H1 (cell line): ENCODE data around the gene DLG1. TPM values are rescaled to one million over a fixed set of nuclear protein-coding genes. Genes with fewer than 3 reads are reported as not detected.

Experiments
- CTCF ChIA-PET: fragments of 300-600 bp; sonication (Branson Sonifier 250); formaldehyde crosslinking; loops from one replicate; lab custom pipeline; 2021; ENCODE audit not compliant: partially characterized antibody; lab: Charles Lee
- POLR2A ChIA-PET: fragments of 300-600 bp; sonication (Branson Sonifier 250); formaldehyde crosslinking; loops from one replicate; lab custom pipeline; 2021; ENCODE audit warnings: inconsistent platforms; ENCODE audit not compliant: partially characterized antibody; lab: Charles Lee
- DNase-seq, 2 experiments: peaks; one replicate each; pipeline versions ENCODE4 v3.0.0 to v3.0.0-alpha.2; 2010 to 2022; ENCODE audit warnings: low spot score in 2 of 2, low read depth in 1 of 2, mixed read lengths in 1 of 2
- FAIRE-seq: peaks from 2 replicates; lab custom pipeline; 2011; peaks lifted over from hg19 to GRCh38; lab: Jason Lieb, UNC
- H2AFZ ChIP-seq: 2 replicates; pipeline ENCODE4 v1.8.1; 2012; ENCODE audit warnings: low read length, inconsistent platforms
- H2AK5ac ChIP-seq: 2 replicates; pipeline ENCODE4 v1.6.1; 2013; ENCODE audit warnings: low read depth, low read length
- H2BK120ac ChIP-seq: replicated peaks from 2 replicates; pipeline ENCODE3; 2013; ENCODE audit warnings: low read depth, low read length, inconsistent platforms
- H2BK12ac ChIP-seq: 2 replicates; pipeline ENCODE4 v1.6.1; 2013; ENCODE audit warnings: low read depth, low read length
- H2BK15ac ChIP-seq: 2 replicates; pipeline ENCODE4 v1.6.1; 2013; ENCODE audit warnings: low read length
- H2BK20ac ChIP-seq: 2 replicates; pipeline ENCODE4 v1.6.1; 2013; ENCODE audit warnings: low read length
- H2BK5ac ChIP-seq: 2 replicates; pipeline ENCODE4 v1.6.1; 2013; ENCODE audit warnings: low read depth, low read length
- H3K14ac ChIP-seq: 2 replicates; pipeline ENCODE4 v1.6.1; 2013; ENCODE audit warnings: inconsistent platforms; ENCODE audit not compliant: insufficient read length
- H3K18ac ChIP-seq: 2 replicates; pipeline ENCODE4 v1.6.1; 2013; ENCODE audit warnings: low read length; ENCODE audit errors: extremely low read depth
- H3K23ac ChIP-seq: 2 replicates; pipeline ENCODE4 v1.6.1; 2013; ENCODE audit warnings: inconsistent platforms; ENCODE audit not compliant: insufficient read length
- H3K23me2 ChIP-seq: 2 replicates; pipeline ENCODE4 v1.6.1; 2013; ENCODE audit warnings: low read depth, low read length
- H3K27ac ChIP-seq: 2 replicates; pipeline ENCODE4 v1.6.1; 2011; ENCODE audit warnings: low read depth, low read length, inconsistent platforms
- H3K27me3 ChIP-seq, 4 experiments: replicated peaks in 1 of 4; 1 replicate in 1 of 4; 2 replicates in 3 of 4; pipeline versions ENCODE4 v1.6.1 to v1.8.1; 2011 to 2013; ENCODE audit warnings: low read length in 3 of 4, mild to moderate bottlenecking in 3 of 4, inconsistent platforms in 2 of 4, mixed read lengths in 2 of 4, moderate library complexity in 1 of 4; ENCODE audit not compliant: control insufficient read depth in 3 of 4, insufficient read depth in 3 of 4; ENCODE audit errors: extremely low read depth in 1 of 4
- H3K36me3 ChIP-seq, 4 experiments: 2 replicates each; pipeline versions ENCODE4 v1.6.1 to v1.8.1; 2011 to 2013; ENCODE audit warnings: mild to moderate bottlenecking in 4 of 4, low read length in 3 of 4, moderate library complexity in 2 of 4, control low read depth in 1 of 4, inconsistent platforms in 1 of 4; ENCODE audit not compliant: insufficient read depth in 4 of 4, control insufficient read depth in 2 of 4
- H3K4ac ChIP-seq: replicated peaks from 2 replicates; pipeline ENCODE3; 2013; ENCODE audit warnings: low read length, low read depth, mixed read lengths, inconsistent platforms; ENCODE audit not compliant: insufficient read length
- H3K4me1 ChIP-seq, 4 experiments: replicated peaks in 1 of 4; 1 replicate in 1 of 4; 2 replicates in 3 of 4; pipeline versions ENCODE4 v1.6.1 to v1.8.1; 2011 to 2013; ENCODE audit warnings: low read length in 3 of 4, inconsistent platforms in 2 of 4, mixed read lengths in 1 of 4; ENCODE audit not compliant: insufficient read depth in 4 of 4, control insufficient read depth in 3 of 4
- H3K4me2 ChIP-seq, 2 experiments: 2 replicates each; pipeline versions ENCODE4 v1.6.1 to v1.8.1; 2011 to 2013; ENCODE audit warnings: low read depth in 2 of 2, low read length in 2 of 2, control low read depth in 1 of 2, inconsistent platforms in 1 of 2, mild to moderate bottlenecking in 1 of 2; ENCODE audit not compliant: insufficient read depth in 1 of 2
- H3K4me3 ChIP-seq, 4 experiments: fragments of 200-600, 300-600 bp in 1 of 4; sonication (generic), shearing (Covaris generic), sonication (Bioruptor Twin) in 1 of 4; 2 replicates each; pipeline versions ENCODE4 v1.5.1 to v1.8.1; 2011 to 2016; ENCODE audit warnings: low read length in 4 of 4, low read depth in 3 of 4, control low read depth in 2 of 4, inconsistent platforms in 2 of 4, mild to moderate bottlenecking in 2 of 4, mixed read lengths in 1 of 4, moderate library complexity in 1 of 4; ENCODE audit not compliant: insufficient read depth in 2 of 4; ENCODE audit errors: extremely low read depth in 1 of 4
- H3K56ac ChIP-seq: replicated peaks from 2 replicates; pipeline ENCODE3; 2013; ENCODE audit warnings: low read depth, mild to moderate bottlenecking, mixed read lengths, low read length, inconsistent platforms; ENCODE audit not compliant: insufficient read length
- H3K79me1 ChIP-seq: 2 replicates; pipeline ENCODE4 v1.6.1; 2013; ENCODE audit warnings: low read depth, low read length, control low read depth
- H3K79me2 ChIP-seq, 2 experiments: 2 replicates each; pipeline versions ENCODE4 v1.6.1 to v1.8.1; 2012 to 2013; ENCODE audit warnings: low read length in 2 of 2, mild to moderate bottlenecking in 2 of 2, inconsistent platforms in 1 of 2; ENCODE audit not compliant: insufficient read depth in 2 of 2, control insufficient read depth in 1 of 2
- H3K9ac ChIP-seq, 4 experiments: replicated peaks in 1 of 4; 1 replicate in 1 of 4; 2 replicates in 3 of 4; pipeline versions ENCODE4 v1.6.1 to v1.8.1; 2011 to 2013; ENCODE audit warnings: low read depth in 3 of 4, low read length in 3 of 4, control low read depth in 2 of 4, mild to moderate bottlenecking in 2 of 4, moderate library complexity in 2 of 4, inconsistent platforms in 1 of 4; ENCODE audit errors: extremely low read depth in 1 of 4
- H3K9me3 ChIP-seq, 2 experiments: 2 replicates each; pipeline versions ENCODE4 v1.6.1 to v1.8.1; 2012 to 2013; ENCODE audit warnings: mild to moderate bottlenecking in 2 of 2, moderate library complexity in 2 of 2, control low read depth in 1 of 2, inconsistent platforms in 1 of 2, low read depth in 1 of 2, low read length in 1 of 2, mixed read lengths in 1 of 2; ENCODE audit not compliant: insufficient read depth in 2 of 2
- H4K20me1 ChIP-seq, 2 experiments: replicated peaks in 1 of 2; 2 replicates each; pipeline versions ENCODE3 to v1.8.1; 2011 to 2013; ENCODE audit warnings: inconsistent platforms in 2 of 2, low read length in 2 of 2, mild to moderate bottlenecking in 1 of 2; ENCODE audit not compliant: insufficient read depth in 2 of 2, control insufficient read depth in 1 of 2
- H4K5ac ChIP-seq: 2 replicates; pipeline ENCODE4 v1.6.1; 2013; ENCODE audit warnings: low read length, low read depth, mixed read lengths, inconsistent platforms; ENCODE audit not compliant: insufficient read length
- H4K8ac ChIP-seq: 2 replicates; pipeline ENCODE4 v1.8.0; 2013; ENCODE audit warnings: mild to moderate bottlenecking, moderate library complexity, low read length, inconsistent platforms; ENCODE audit not compliant: insufficient read depth; ENCODE audit errors: extremely low read depth
- H4K91ac ChIP-seq: replicated peaks from 2 replicates; pipeline ENCODE3; 2013; ENCODE audit warnings: low read length, mixed read lengths, inconsistent platforms; ENCODE audit not compliant: insufficient read length
- CBX5 ChIP-seq: fragments of 300-800, 300-1000 bp; sonication (generic); IDR thresholded peaks from 2 replicates; pipeline ENCODE4 v1.7.1; 2016; ENCODE audit warnings: antibody characterized with exemption, low read length, low read depth
- CREB1 ChIP-seq: IDR thresholded peaks from 2 replicates; pipeline ENCODE4 v1.6.1; 2012; ENCODE audit warnings: inconsistent platforms
- EP300 ChIP-seq, 2 experiments: IDR thresholded peaks; 1 replicate in 1 of 2; 2 replicates in 1 of 2; pipeline ENCODE4 v1.6.1; 2011 to 2012; ENCODE audit warnings: low read depth in 2 of 2, low read length in 2 of 2, mild to moderate bottlenecking in 2 of 2, borderline replicate concordance in 1 of 2, inconsistent platforms in 1 of 2, moderate library complexity in 1 of 2
- KDM4A ChIP-seq: IDR thresholded peaks from one replicate; pipeline ENCODE4 v1.7.1; 2012; ENCODE audit warnings: low read depth, mild to moderate bottlenecking, moderate library complexity, low read length, inconsistent platforms; ENCODE audit not compliant: severe bottlenecking
- PHF8 ChIP-seq: fragments of 200-600 bp; sonication (generic); conservative IDR thresholded peaks from 2 replicates; pipeline ENCODE4 v1.7.1; 2012; ENCODE audit warnings: low read depth, mild to moderate bottlenecking, inconsistent platforms, low read length, moderate library complexity
- RBBP5 ChIP-seq: IDR thresholded peaks from 2 replicates; pipeline ENCODE4 v1.7.1; 2012; ENCODE audit warnings: low read depth, mild to moderate bottlenecking, inconsistent platforms, low read length, moderate library complexity, borderline replicate concordance
- TAF1 ChIP-seq: IDR thresholded peaks from 2 replicates; pipeline ENCODE4 v1.6.1; 2011; ENCODE audit warnings: mild to moderate bottlenecking, low read depth, low read length
- TAF7 ChIP-seq: optimal IDR thresholded peaks from 2 replicates; pipeline ENCODE3; 2011; ENCODE audit warnings: low read depth, mild to moderate bottlenecking, inconsistent platforms, low read length, moderate library complexity, borderline replicate concordance
- WGBS, 2 experiments: shearing (Covaris generic) in 1 of 2; methylation state at CpG; one replicate each; pipeline versions ENCODE4 v1.1.6 to v1.1.7; 2013 to 2015; ENCODE audit warnings: low lambda C conversion rate in 2 of 2, mixed read lengths in 2 of 2, inconsistent platforms in 1 of 2, low coverage in 1 of 2, missing lambda C conversion rate in 1 of 2; ENCODE audit not compliant: insufficient replicate concordance in 2 of 2, insufficient coverage in 1 of 2, insufficient read length in 1 of 2; ENCODE audit errors: extremely low coverage in 1 of 2, missing lambda C conversion rate in 1 of 2; 5-methylcytosine and 5-hydroxymethylcytosine counted together
- polyA plus RNA-seq, 7 experiments: library from polyadenylated mRNA; depleted of rRNA in 3 of 7; stranded (reverse) in 5 of 7; unstranded in 2 of 7; fragments of >200 nt in 5 of 7; fragments of 200-250 nt in 2 of 7; gene quantifications; 1 replicate in 5 of 7; 2 replicates in 1 of 7; 4 replicates in 1 of 7; pipeline versions ENCODE4 v1.2.1 to v1.2.3, GENCODE V29; 2011 to 2013; ENCODE audit warnings: missing spikeins in 2 of 7, mixed read lengths in 2 of 7
- total RNA-seq: library from RNA; stranded (reverse); fragmentation: NEBNext Ultra II Directional; extraction: Animal tissue kit (Norgen Biotek cat#: 25700); gene quantifications from 2 replicates; pipeline ENCODE4 v1.2.1, GENCODE V29; 2021
- TF ChIP-seq, protein P1 (sequence below): IDR thresholded peaks from 2 replicates; pipeline ENCODE4 v1.6.1; 2011; ENCODE audit warnings: low read depth, mild to moderate bottlenecking, low read length; ENCODE audit not compliant: insufficient read depth

DLG1 gene
- total and polyA plus RNA-seq, 2 of the 8 experiments (the other 6 are each of a cell fraction or from before 2014, with no cell fraction given) = 13.4 to 78.8 TPM

DNA sequence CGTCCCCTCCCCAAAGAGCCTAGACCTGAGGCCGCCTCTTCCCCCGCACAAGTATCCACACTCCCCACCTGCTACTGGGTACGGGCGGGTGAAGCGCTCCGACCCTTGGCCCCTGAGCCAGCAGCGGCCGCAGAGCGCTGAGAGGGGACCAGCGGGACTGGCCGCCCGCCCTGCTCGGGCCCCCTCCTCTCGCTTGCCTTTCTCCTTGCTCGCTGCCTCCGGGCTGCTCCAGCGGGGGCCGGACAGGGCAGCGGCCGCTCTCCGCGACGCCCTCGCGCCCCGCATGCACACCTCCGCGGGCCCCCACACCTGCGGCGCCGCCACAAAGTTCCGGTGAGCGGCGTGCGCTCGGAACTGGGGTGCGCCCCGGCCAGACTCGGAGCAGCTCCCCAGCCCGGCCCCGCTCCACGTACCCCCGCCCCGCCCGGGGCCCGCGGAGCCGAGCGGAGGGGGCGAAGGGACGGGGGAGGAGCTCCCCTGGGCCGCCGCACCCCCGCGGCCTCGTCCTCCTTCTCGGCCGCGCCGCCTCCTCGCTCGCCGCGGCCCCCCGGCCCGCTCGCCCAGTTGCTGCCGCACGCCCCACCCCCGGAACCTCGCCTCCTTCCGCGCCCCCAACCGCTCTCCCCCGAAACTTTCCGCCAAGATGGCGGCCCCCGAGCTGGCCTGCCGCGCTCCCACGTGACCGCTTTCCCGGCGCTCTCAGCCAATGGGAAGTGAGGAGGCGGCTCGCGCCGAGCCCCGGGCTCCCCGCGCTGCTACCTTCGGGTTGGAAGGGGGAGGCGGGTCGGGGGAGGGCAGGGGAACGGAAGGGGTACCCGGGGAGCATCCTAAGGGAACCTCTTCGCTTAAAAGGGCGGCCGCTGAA lies 704 bp downstream of the DLG1 start:
- ChIA-PET POLR2A (interaction anchor here (0.6 to 1.5 kb wide), 8 partner anchors 9 to 212 kb away, joined by 3 to 4 read pairs (median 3); no protein-coding TSS in a partner anchor), CTCF (no interaction called here)
- TF ChIP-seq RBBP5 (peak; percentile 70; the same call in 1 of the 2 replicates), CBX5 (no peak), TAF7 (peak; percentile 43), EP300 (IDR thresholded peaks at IDR 0.05; ENCODE audit: borderline replicate concordance in 1 of 2, low read depth in 2 of 2, low read length in 2 of 2) (no peak), KDM4A (peak; percentile 18), TAF1 (no peak), CREB1 (0 out of 2 replicates have a peak, but pooled peaks have one; percentile 16), PHF8 (peak; percentile 47; the same call in 1 of the 2 replicates)
- TF ChIP-seq, protein P1, sequence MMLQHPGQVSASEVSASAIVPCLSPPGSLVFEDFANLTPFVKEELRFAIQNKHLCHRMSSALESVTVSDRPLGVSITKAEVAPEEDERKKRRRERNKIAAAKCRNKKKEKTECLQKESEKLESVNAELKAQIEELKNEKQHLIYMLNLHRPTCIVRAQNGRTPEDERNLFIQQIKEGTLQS = peak; percentile 55; the same call in 1 of the 2 replicates

More for the DNA sequence above, 704 bp downstream of the DLG1 start:
- no peak overlapping the region for H2BK120ac ChIP-seq
- no peaks in the 10 kb centered on the region for H3K79me1 ChIP-seq
- no peak overlapping the region for H2AK5ac ChIP-seq
- peak overlapping the region; percentile 80 for H3K56ac ChIP-seq
- peaks cover 0 to 22% (median 8%) of the 10 kb centered on the region in 4 experiments; a peak in 5 of 8 replicates for H3K36me3 ChIP-seq
- peaks cover 0 to 45% of the 10 kb centered on the region in 2 experiments; a peak in 2 of 4 replicates for H3K79me2 ChIP-seq
- peak overlapping the region; percentile 95; the same call in 1 of the 2 replicates for H2BK12ac ChIP-seq
- peak overlapping the region; percentile 97 for H2BK5ac ChIP-seq
- FAIRE-seq = no peak
- H3K9me3 ChIP-seq = no peaks in the 10 kb centered on the region
- H3K4ac ChIP-seq = peak overlapping the region; percentile 46
- peak overlapping the region; percentile 75 to 94 (median 86) for H3K9ac ChIP-seq
- H3K27ac ChIP-seq = peak overlapping the region; percentile 90
- DNase-seq = peak; percentile 65 to 93
- H2BK20ac ChIP-seq = no peak overlapping the region
- peak overlapping the region; percentile 66 to 89 (median 87) for H3K4me3 ChIP-seq
- H4K8ac ChIP-seq = peak overlapping the region; percentile 97
- peaks cover 3 to 6% of the 10 kb centered on the region in 2 experiments for H4K20me1 ChIP-seq
- peaks cover 0 to 8% (median 5%) of the 10 kb centered on the region in 4 experiments; a peak in 3 of 7 replicates for H3K4me1 ChIP-seq
- H3K18ac ChIP-seq = peak overlapping the region; percentile 100
- H4K91ac ChIP-seq = peak overlapping the region; percentile 63
- H3K4me2 ChIP-seq = peak overlapping the region; percentile 84 to 87
- no peak overlapping the region for H3K23ac ChIP-seq
- H3K23me2 ChIP-seq = peaks cover 6% of the 10 kb centered on the region
- H2BK15ac ChIP-seq = no peak overlapping the region
- no peak overlapping the region for H3K14ac ChIP-seq
- H4K5ac ChIP-seq = peak overlapping the region; percentile 65
- whole genome bisulfite sequencing, 2 experiments = 1% methylated on average over 33 of the region's 100 CpGs; no CpG with 5 or more reads in 1 of the 2 experiments
- no peaks in the 10 kb centered on the region for H3K27me3 ChIP-seq
- H2AFZ ChIP-seq = peak overlapping the region; percentile 98; the same call in 1 of the 2 replicates
